DND-41 (cell line): ENCODE measurements around the gene AFG3L2.

Experiments used
- ATAC-seq: fragments of 200-7000 bp; cut with Tn5 transposase; 3 replicates; pipeline ENCODE4 v1.9.1; 2021; ENCODE audit warnings: low read depth; ENCODE audit not compliant: insufficient read depth
- DNase-seq: peaks from one replicate; pipeline ENCODE4 v3.0.0-alpha.2; 2020
- H2AFZ ChIP-seq: 2 replicates; pipeline ENCODE4 v1.6.0; 2012; ENCODE audit warnings: low read depth, low read length
- H3K27ac ChIP-seq: 2 replicates; pipeline ENCODE4 v1.5.1; 2012; ENCODE audit warnings: low read length, inconsistent platforms
- H3K27me3 ChIP-seq: fragments of 200-600 bp; sonication (generic); 2 replicates; pipeline ENCODE4 v1.6.0; 2012; ENCODE audit warnings: low read length, mild to moderate bottlenecking, inconsistent platforms; ENCODE audit not compliant: insufficient read depth, poor library complexity
- H3K36me3 ChIP-seq: 2 replicates; pipeline ENCODE4 v1.5.1; 2012; ENCODE audit warnings: low read length, inconsistent platforms; ENCODE audit not compliant: insufficient read depth
- H3K4me1 ChIP-seq: 2 replicates; pipeline ENCODE4 v1.5.1; 2012; ENCODE audit warnings: mild to moderate bottlenecking, low read length; ENCODE audit not compliant: insufficient read depth
- H3K4me2 ChIP-seq: 2 replicates; pipeline ENCODE4 v1.6.0; 2012; ENCODE audit warnings: mild to moderate bottlenecking, moderate library complexity, low read length, inconsistent platforms; ENCODE audit not compliant: insufficient read depth
- H3K4me3 ChIP-seq, 2 experiments: fragments of 200-600 bp in 1 of 2; shearing (Covaris generic) in 1 of 2; 2 replicates each; pipeline ENCODE4 v1.5.1; 2012 to 2016; ENCODE audit warnings: inconsistent platforms in 2 of 2, low read length in 2 of 2, mild to moderate bottlenecking in 2 of 2, low read depth in 1 of 2, moderate library complexity in 1 of 2
- H3K79me2 ChIP-seq: 2 replicates; pipeline ENCODE4 v1.6.0; 2012; ENCODE audit warnings: low read length, inconsistent platforms; ENCODE audit not compliant: insufficient read depth
- H3K9ac ChIP-seq: 2 replicates; pipeline ENCODE4 v1.6.0; 2012; ENCODE audit warnings: low read depth, mild to moderate bottlenecking, inconsistent platforms, low read length, moderate library complexity
- H3K9me3 ChIP-seq: 2 replicates; pipeline ENCODE4 v1.5.1; 2012; ENCODE audit warnings: low read length, moderate library complexity, mild to moderate bottlenecking, inconsistent platforms; ENCODE audit not compliant: insufficient read depth, severe bottlenecking
- H4K20me1 ChIP-seq: 2 replicates; pipeline ENCODE4 v1.6.0; 2012; ENCODE audit warnings: low read length; ENCODE audit not compliant: insufficient read depth
- CTCF ChIP-seq: IDR thresholded peaks from 2 replicates; pipeline ENCODE4 v1.5.1; 2012; ENCODE audit warnings: borderline replicate concordance, low read length, moderate library complexity, mild to moderate bottlenecking; ENCODE audit not compliant: poor library complexity, severe bottlenecking; ENCODE audit errors: extremely low read depth
- EZH2 ChIP-seq: IDR thresholded peaks from 3 replicates; pipeline ENCODE4 v1.6.1; 2012; ENCODE audit warnings: borderline replicate concordance, low read depth, mild to moderate bottlenecking, moderate library complexity, low read length, inconsistent platforms; ENCODE audit not compliant: severe bottlenecking

The AFG3L2 gene

GRCh38 chr18:12290086-12290485 lies 86.9 kb downstream of the AFG3L2 start:
- H3K27ac ChIP-seq, result no peak overlapping the region
- no peak overlapping the region for H2AFZ ChIP-seq
- no peaks in the 10 kb centered on the region for H3K79me2 ChIP-seq
- no peaks in the 10 kb centered on the region for H3K4me1 ChIP-seq
- no peak overlapping the region for H3K4me3 ChIP-seq
- H3K9me3 ChIP-seq, result no peaks in the 10 kb centered on the region
- H3K27me3 ChIP-seq, result no peaks in the 10 kb centered on the region
- H3K36me3 ChIP-seq, result no peaks in the 10 kb centered on the region
- H3K4me2 ChIP-seq, result no peak overlapping the region
- H3K9ac ChIP-seq, result no peak overlapping the region
- no peaks in the 10 kb centered on the region for H4K20me1 ChIP-seq
- no peak for DNase-seq
- ATAC-seq, result no peak
- TF ChIP-seq EZH2 (no peak), CTCF (no peak)

- ATAC-seq, result no peak
- no peak overlapping the region for H3K27ac ChIP-seq
- no peaks in the 10 kb centered on the region for H4K20me1 ChIP-seq
- no peaks in the 10 kb centered on the region for H3K36me3 ChIP-seq
- no peaks in the 10 kb centered on the region for H3K27me3 ChIP-seq
- no peak overlapping the region for H3K4me3 ChIP-seq
- no peak overlapping the region for H3K9ac ChIP-seq
- no peaks in the 10 kb centered on the region for H3K4me1 ChIP-seq
- no peak overlapping the region for H3K4me2 ChIP-seq
- no peak for DNase-seq
- H3K79me2 ChIP-seq, result no peaks in the 10 kb centered on the region
- TF ChIP-seq CTCF (no peak), EZH2 (no peak)
- H3K9me3 ChIP-seq, result no peaks in the 10 kb centered on the region
- H2AFZ ChIP-seq, result no peak overlapping the region
Observed at GRCh38 chr18:12288403-12288755, 88.6 kb downstream of the AFG3L2 start.

- no peak for ATAC-seq
- Histone ChIP-seq H2AFZ (no peak overlapping the region), H3K27ac (no peak overlapping the region)
Observed at GRCh38 chr18:12287684-12288402, 89.2 kb downstream of the AFG3L2 start.

More at GRCh38 chr18:12287684-12288402, 89.2 kb downstream of the AFG3L2 start:
- Histone ChIP-seq H3K79me2 (no peaks in the 10 kb centered on the region), H3K9me3 (no peaks in the 10 kb centered on the region), H3K27me3 (no peaks in the 10 kb centered on the region), H3K36me3 (no peaks in the 10 kb centered on the region), H3K4me2 (no peak overlapping the region), H3K4me3 (no peak overlapping the region), H4K20me1 (no peaks in the 10 kb centered on the region), H3K4me1 (no peaks in the 10 kb centered on the region), H3K9ac (no peak overlapping the region)
- DNase-seq, result no peak
- TF ChIP-seq CTCF (no peak), EZH2 (no peak)
